Vagina (tissue), 2 donors: Measurements from ENCODE around the gene FOXO3. TPM values are rescaled to one million over a fixed set of nuclear protein-coding genes. Genes with fewer than 3 reads are reported as not detected.
"Not testable (repeated sequence)": the region's sequence is repeated elsewhere in the genome, so short reads cannot be mapped to it uniquely, and the experiment has no call there.

ENCODE experiments used
- DNase-seq, 2 donors: peaks; one replicate each; pipeline ENCODE4 v3.0.0-alpha.2; 2017; ENCODE audit errors: extremely low spot score in 2 of 2
- H3K27ac ChIP-seq: fragments of 200-600 bp; sonication (generic); one replicate; pipeline ENCODE4 v1.5.1; 2019
- H3K27me3 ChIP-seq: fragments of 200-600 bp; sonication (generic); one replicate; pipeline ENCODE4 v1.5.1; 2019
- H3K36me3 ChIP-seq, 2 donors: fragments of 200-600 bp; sonication (generic); one replicate each; pipeline ENCODE4 v1.5.1; 2017 to 2019
- H3K4me1 ChIP-seq: fragments of 200-600 bp; sonication (generic); one replicate; pipeline ENCODE4 v1.5.1; 2019
- H3K4me3 ChIP-seq, 2 donors: fragments of 200-600 bp; sonication (generic); 1 replicate in 1 of 2; 2 replicates in 1 of 2; pipeline ENCODE4 v1.5.1; 2016 to 2019
- H3K9me3 ChIP-seq: fragments of 200-600 bp; sonication (generic); one replicate; pipeline ENCODE4 v1.5.1; 2019
- CTCF ChIP-seq, 3 experiments: fragments of 450-650 bp in 2 of 3; fragments of 200-600 bp in 1 of 3; sonication (generic) in 1 of 3; IDR thresholded peaks; one replicate each; pipeline ENCODE4 v1.5.1; 2017 to 2019; ENCODE audit warnings: antibody characterized with exemption in 3 of 3, mild to moderate bottlenecking in 2 of 3, moderate library complexity in 2 of 3
- POLR2A ChIP-seq, 2 donors: fragments of 450-650 bp; IDR thresholded peaks; one replicate each; pipeline ENCODE4 v1.6.1; 2017; ENCODE audit warnings: antibody characterized with exemption in 2 of 2, mild to moderate bottlenecking in 2 of 2, moderate library complexity in 2 of 2
- POLR2AphosphoS5 ChIP-seq, 2 donors: sonication (generic); formaldehyde crosslinking; IDR thresholded peaks; one replicate each; pipeline ENCODE4 v1.9.0; 2017; ENCODE audit warnings: antibody characterized with exemption in 2 of 2, mild to moderate bottlenecking in 2 of 2, low read depth in 1 of 2; ENCODE audit not compliant: insufficient read depth in 1 of 2
- intact Hi-C: fragments of 100-400 bp; cut with DNase I; formaldehyde crosslinking; loops from one replicate; pipeline ENCODE4 v1.15.1; 2023
- total RNA-seq: library from RNA; depleted of rRNA; stranded (reverse); fragments of >200 nt; gene quantifications from one replicate; pipeline ENCODE4 v1.2.3, GENCODE V29; 2016

FOXO3 gene
- total RNA-seq, 1 donor from 2014 or later = 110 TPM

- no peak overlapping the region for H3K4me3 ChIP-seq
- TF ChIP-seq POLR2AphosphoS5 (IDR thresholded peaks at IDR 0.05; ENCODE audit: insufficient read depth in 1 of 2, low read depth in 1 of 2) (no peak), POLR2A (IDR thresholded peaks at IDR 0.05) (no peak), CTCF (IDR thresholded peaks at IDR 0.05) (no peak)
Measured at GRCh38 chr6:108662702-108663101, 102.0 kb downstream of the FOXO3 start.

GRCh38 chr6:108663494-108664064 lies 102.9 kb downstream of the FOXO3 start:
- peaks cover 0 to 13% of the 10 kb centered on the region in 2 donors for H3K36me3 ChIP-seq
- H3K4me3 ChIP-seq, H3K27me3 ChIP-seq, intact Hi-C loops, H3K27ac ChIP-seq, H3K9me3 ChIP-seq, DNase-seq: not testable (repeated sequence)
- H3K4me1 ChIP-seq = peaks cover 70% of the 10 kb centered on the region
- peak in 1 of 2 donors; percentile 23 for TF ChIP-seq POLR2AphosphoS5 (IDR thresholded peaks at IDR 0.05; ENCODE audit: insufficient read depth in 1 of 2, low read depth in 1 of 2)

More at GRCh38 chr6:108662702-108663101, 102.0 kb downstream of the FOXO3 start:
- no peak for DNase-seq
- H3K4me1 ChIP-seq = peaks cover 70% of the 10 kb centered on the region
- H3K27me3 ChIP-seq = no peaks in the 10 kb centered on the region
- peaks cover 0 to 13% of the 10 kb centered on the region in 2 donors for H3K36me3 ChIP-seq
- no peaks in the 10 kb centered on the region for H3K9me3 ChIP-seq
- intact Hi-C loops = no loop called here
- H3K27ac ChIP-seq = no peak overlapping the region

GRCh38 chr6:108665495-108666196 lies 104.9 kb downstream of the FOXO3 start:
- Histone ChIP-seq H3K9me3 (no peaks in the 10 kb centered on the region), H3K4me3 (no peak overlapping the region), H3K27ac (no peak overlapping the region), H3K27me3 (no peaks in the 10 kb centered on the region), H3K4me1 (peaks cover 71% of the 10 kb centered on the region), H3K36me3 (peaks cover 0 to 13% of the 10 kb centered on the region in 2 donors)
- TF ChIP-seq CTCF (IDR thresholded peaks at IDR 0.05) (no peak), POLR2A (IDR thresholded peaks at IDR 0.05) (no peak)
- intact Hi-C loops = no loop called here
- no peak for DNase-seq

- no peaks in the 10 kb centered on the region for H3K9me3 ChIP-seq
- no peak for TF ChIP-seq CTCF (IDR thresholded peaks at IDR 0.05)
- TF ChIP-seq POLR2A (IDR thresholded peaks at IDR 0.05) = no peak
- no peak for TF ChIP-seq POLR2AphosphoS5 (IDR thresholded peaks at IDR 0.05; ENCODE audit: insufficient read depth in 1 of 2, low read depth in 1 of 2)
- H3K4me3 ChIP-seq = no peak overlapping the region
- no peak overlapping the region for H3K27ac ChIP-seq
- H3K27me3 ChIP-seq = no peaks in the 10 kb centered on the region
- H3K4me1 ChIP-seq = peaks cover 71% of the 10 kb centered on the region
- DNase-seq = no peak
- intact Hi-C loops = no loop called here
- H3K36me3 ChIP-seq = peaks cover 0 to 13% of the 10 kb centered on the region in 2 donors
Measured at GRCh38 chr6:108666656-108667260, 106.0 kb downstream of the FOXO3 start.

- TF ChIP-seq POLR2A (IDR thresholded peaks at IDR 0.05) (no peak), CTCF (IDR thresholded peaks at IDR 0.05) (no peak), POLR2AphosphoS5 (IDR thresholded peaks at IDR 0.05; ENCODE audit: insufficient read depth in 1 of 2, low read depth in 1 of 2) (no peak)
- Histone ChIP-seq H3K27ac (no peak overlapping the region), H3K4me3 (no peak overlapping the region), H3K27me3 (no peaks in the 10 kb centered on the region), H3K36me3 (peaks cover 0 to 13% of the 10 kb centered on the region in 2 donors), H3K9me3 (no peaks in the 10 kb centered on the region), H3K4me1 (peaks cover 71% of the 10 kb centered on the region)
- peak in 1 of 2 donors; percentile 84 for DNase-seq
- intact Hi-C loops = no loop called here
Measured at GRCh38 chr6:108667993-108668392, 107.3 kb downstream of the FOXO3 start.
